H1 (cell line): ENCODE results near the gene POU6F2. TPM values are rescaled to one million over a fixed set of nuclear protein-coding genes. Genes with fewer than 3 reads are reported as not detected.

Source experiments
- CBX8 ChIP-seq: fragments of 300-800, 300-1000 bp; sonication (generic); IDR thresholded peaks from 2 replicates; pipeline ENCODE4 v1.7.1; 2016; ENCODE audit warnings: low read depth, low read length, borderline replicate concordance
- CHD7 ChIP-seq: fragments of 300-600 bp; sonication (generic); IDR thresholded peaks from 2 replicates; pipeline ENCODE4 v1.7.1; 2012; ENCODE audit warnings: low read length, moderate library complexity, mild to moderate bottlenecking, inconsistent platforms; ENCODE audit not compliant: insufficient replicate concordance
- MAX ChIP-seq: IDR thresholded peaks from 2 replicates; pipeline ENCODE4 v1.6.1; 2012; ENCODE audit warnings: inconsistent platforms
- SIN3A ChIP-seq, 2 experiments: IDR thresholded peaks in 1 of 2; conservative IDR thresholded peaks in 1 of 2; 2 replicates each; pipeline ENCODE4 v1.6.1; 2011 to 2012; ENCODE audit warnings: low read length in 2 of 2, improper control_type of control experiment in 1 of 2, low read depth in 1 of 2, mild to moderate bottlenecking in 1 of 2
- SIRT6 ChIP-seq: IDR thresholded peaks from one replicate; pipeline ENCODE4 v1.7.1; 2012; ENCODE audit warnings: low read length, inconsistent platforms
- USF2 ChIP-seq: IDR thresholded peaks from 2 replicates; pipeline ENCODE4 v1.6.1; 2011; ENCODE audit warnings: low read length, improper control_type of control experiment
- YY1 ChIP-seq: IDR thresholded peaks from 2 replicates; pipeline ENCODE4 v1.6.1; 2011; ENCODE audit warnings: low read depth, mild to moderate bottlenecking, low read length
- polyA plus RNA-seq, 7 experiments: library from polyadenylated mRNA; depleted of rRNA in 3 of 7; stranded (reverse) in 5 of 7; unstranded in 2 of 7; fragments of >200 nt in 5 of 7; fragments of 200-250 nt in 2 of 7; gene quantifications; 1 replicate in 5 of 7; 2 replicates in 1 of 7; 4 replicates in 1 of 7; pipeline versions ENCODE4 v1.2.1 to v1.2.3, GENCODE V29; 2011 to 2013; ENCODE audit warnings: missing spikeins in 2 of 7, mixed read lengths in 2 of 7
- total RNA-seq: library from RNA; stranded (reverse); fragmentation: NEBNext Ultra II Directional; extraction: Animal tissue kit (Norgen Biotek cat#: 25700); gene quantifications from 2 replicates; pipeline ENCODE4 v1.2.1, GENCODE V29; 2021

The POU6F2 gene
- total and polyA plus RNA-seq, 2 of the 8 experiments (the other 6 are each of a cell fraction or from before 2014, with no cell fraction given): 1.1 to 2.0 TPM

- no peak for TF ChIP-seq CHD7
- TF ChIP-seq YY1: no peak
- TF ChIP-seq SIN3A (conservative IDR thresholded peaks at IDR 0.05 in 1 of 2, IDR thresholded peaks at IDR 0.05 in 1 of 2; ENCODE audit: low read depth in 1 of 2, low read length in 2 of 2): no peak
- TF ChIP-seq USF2: no peak
- no peak for TF ChIP-seq SIRT6
- TF ChIP-seq MAX: no peak
- TF ChIP-seq CBX8: no peak
Observed at GRCh38 chr7:39349452-39350123, 371.9 kb downstream of the POU6F2 start (continued).
